K562 (cell line): Measurements from ENCODE around the gene CABYR. TPM values are rescaled to one million over a fixed set of nuclear protein-coding genes. Genes with fewer than 3 reads are reported as not detected.

ENCODE experiments used
- polyA plus RNA-seq, 8 experiments: library from polyadenylated mRNA; depleted of rRNA in 4 of 8; stranded (reverse) in 5 of 8; unstranded in 3 of 8; fragments of >200 nt; fragmentation: Nextera tagmentation in 2 of 8; fragmentation: Illumina TruSeq in 1 of 8; extraction: Ambion mirVana in 2 of 8; extraction: Trizol in 1 of 8; gene quantifications; 2 replicates each; pipeline versions ENCODE4 v1.2.1 to v1.2.3, GENCODE V29; 2011 to 2014; ENCODE audit warnings: inconsistent platforms in 1 of 8, missing spikeins in 1 of 8
- total RNA-seq, 7 experiments: library from RNA; depleted of rRNA in 6 of 7; stranded (reverse); fragments of >200 nt in 6 of 7; fragmentation: Illumina TruSeq in 2 of 7; extraction: Trizol in 2 of 7; gene quantifications; 2 replicates each; pipeline versions ENCODE4 v1.2.1 to v1.2.3, GENCODE V29; 2011 to 2021; ENCODE audit warnings: low replicate concordance in 1 of 7
- TF ChIP-seq, protein P1 (sequence below): fragments of 200-600 bp; sonication (generic); IDR thresholded peaks from one replicate; pipeline ENCODE4 v1.6.1; 2012; ENCODE audit warnings: mild to moderate bottlenecking, low read depth, low read length, inconsistent platforms

The CABYR gene
- total and polyA plus RNA-seq, 9 of the 15 experiments (the other 6 are each of a cell fraction or from before 2014, with no cell fraction given), result not detected

DNA sequence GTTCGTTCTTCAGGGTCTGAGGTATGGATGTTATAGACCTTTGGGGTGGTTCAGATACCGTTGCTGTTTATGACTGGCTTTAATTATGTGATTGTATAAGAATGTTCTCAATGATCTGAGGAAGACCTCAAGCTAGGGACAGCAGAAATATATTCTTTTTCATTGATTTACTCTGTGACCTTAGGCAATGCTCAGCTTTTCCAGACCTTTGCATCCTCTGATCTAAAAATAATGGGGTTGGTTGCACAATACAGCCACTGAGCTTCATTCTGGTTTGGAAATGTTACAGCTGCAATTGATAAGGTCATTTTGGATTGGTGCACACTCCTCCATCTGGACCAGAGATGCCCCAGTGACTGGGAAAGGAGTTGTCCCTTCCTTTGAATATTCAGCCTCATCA is 17.2 kb upstream of the CABYR start (continued):
- TF ChIP-seq, protein P1, sequence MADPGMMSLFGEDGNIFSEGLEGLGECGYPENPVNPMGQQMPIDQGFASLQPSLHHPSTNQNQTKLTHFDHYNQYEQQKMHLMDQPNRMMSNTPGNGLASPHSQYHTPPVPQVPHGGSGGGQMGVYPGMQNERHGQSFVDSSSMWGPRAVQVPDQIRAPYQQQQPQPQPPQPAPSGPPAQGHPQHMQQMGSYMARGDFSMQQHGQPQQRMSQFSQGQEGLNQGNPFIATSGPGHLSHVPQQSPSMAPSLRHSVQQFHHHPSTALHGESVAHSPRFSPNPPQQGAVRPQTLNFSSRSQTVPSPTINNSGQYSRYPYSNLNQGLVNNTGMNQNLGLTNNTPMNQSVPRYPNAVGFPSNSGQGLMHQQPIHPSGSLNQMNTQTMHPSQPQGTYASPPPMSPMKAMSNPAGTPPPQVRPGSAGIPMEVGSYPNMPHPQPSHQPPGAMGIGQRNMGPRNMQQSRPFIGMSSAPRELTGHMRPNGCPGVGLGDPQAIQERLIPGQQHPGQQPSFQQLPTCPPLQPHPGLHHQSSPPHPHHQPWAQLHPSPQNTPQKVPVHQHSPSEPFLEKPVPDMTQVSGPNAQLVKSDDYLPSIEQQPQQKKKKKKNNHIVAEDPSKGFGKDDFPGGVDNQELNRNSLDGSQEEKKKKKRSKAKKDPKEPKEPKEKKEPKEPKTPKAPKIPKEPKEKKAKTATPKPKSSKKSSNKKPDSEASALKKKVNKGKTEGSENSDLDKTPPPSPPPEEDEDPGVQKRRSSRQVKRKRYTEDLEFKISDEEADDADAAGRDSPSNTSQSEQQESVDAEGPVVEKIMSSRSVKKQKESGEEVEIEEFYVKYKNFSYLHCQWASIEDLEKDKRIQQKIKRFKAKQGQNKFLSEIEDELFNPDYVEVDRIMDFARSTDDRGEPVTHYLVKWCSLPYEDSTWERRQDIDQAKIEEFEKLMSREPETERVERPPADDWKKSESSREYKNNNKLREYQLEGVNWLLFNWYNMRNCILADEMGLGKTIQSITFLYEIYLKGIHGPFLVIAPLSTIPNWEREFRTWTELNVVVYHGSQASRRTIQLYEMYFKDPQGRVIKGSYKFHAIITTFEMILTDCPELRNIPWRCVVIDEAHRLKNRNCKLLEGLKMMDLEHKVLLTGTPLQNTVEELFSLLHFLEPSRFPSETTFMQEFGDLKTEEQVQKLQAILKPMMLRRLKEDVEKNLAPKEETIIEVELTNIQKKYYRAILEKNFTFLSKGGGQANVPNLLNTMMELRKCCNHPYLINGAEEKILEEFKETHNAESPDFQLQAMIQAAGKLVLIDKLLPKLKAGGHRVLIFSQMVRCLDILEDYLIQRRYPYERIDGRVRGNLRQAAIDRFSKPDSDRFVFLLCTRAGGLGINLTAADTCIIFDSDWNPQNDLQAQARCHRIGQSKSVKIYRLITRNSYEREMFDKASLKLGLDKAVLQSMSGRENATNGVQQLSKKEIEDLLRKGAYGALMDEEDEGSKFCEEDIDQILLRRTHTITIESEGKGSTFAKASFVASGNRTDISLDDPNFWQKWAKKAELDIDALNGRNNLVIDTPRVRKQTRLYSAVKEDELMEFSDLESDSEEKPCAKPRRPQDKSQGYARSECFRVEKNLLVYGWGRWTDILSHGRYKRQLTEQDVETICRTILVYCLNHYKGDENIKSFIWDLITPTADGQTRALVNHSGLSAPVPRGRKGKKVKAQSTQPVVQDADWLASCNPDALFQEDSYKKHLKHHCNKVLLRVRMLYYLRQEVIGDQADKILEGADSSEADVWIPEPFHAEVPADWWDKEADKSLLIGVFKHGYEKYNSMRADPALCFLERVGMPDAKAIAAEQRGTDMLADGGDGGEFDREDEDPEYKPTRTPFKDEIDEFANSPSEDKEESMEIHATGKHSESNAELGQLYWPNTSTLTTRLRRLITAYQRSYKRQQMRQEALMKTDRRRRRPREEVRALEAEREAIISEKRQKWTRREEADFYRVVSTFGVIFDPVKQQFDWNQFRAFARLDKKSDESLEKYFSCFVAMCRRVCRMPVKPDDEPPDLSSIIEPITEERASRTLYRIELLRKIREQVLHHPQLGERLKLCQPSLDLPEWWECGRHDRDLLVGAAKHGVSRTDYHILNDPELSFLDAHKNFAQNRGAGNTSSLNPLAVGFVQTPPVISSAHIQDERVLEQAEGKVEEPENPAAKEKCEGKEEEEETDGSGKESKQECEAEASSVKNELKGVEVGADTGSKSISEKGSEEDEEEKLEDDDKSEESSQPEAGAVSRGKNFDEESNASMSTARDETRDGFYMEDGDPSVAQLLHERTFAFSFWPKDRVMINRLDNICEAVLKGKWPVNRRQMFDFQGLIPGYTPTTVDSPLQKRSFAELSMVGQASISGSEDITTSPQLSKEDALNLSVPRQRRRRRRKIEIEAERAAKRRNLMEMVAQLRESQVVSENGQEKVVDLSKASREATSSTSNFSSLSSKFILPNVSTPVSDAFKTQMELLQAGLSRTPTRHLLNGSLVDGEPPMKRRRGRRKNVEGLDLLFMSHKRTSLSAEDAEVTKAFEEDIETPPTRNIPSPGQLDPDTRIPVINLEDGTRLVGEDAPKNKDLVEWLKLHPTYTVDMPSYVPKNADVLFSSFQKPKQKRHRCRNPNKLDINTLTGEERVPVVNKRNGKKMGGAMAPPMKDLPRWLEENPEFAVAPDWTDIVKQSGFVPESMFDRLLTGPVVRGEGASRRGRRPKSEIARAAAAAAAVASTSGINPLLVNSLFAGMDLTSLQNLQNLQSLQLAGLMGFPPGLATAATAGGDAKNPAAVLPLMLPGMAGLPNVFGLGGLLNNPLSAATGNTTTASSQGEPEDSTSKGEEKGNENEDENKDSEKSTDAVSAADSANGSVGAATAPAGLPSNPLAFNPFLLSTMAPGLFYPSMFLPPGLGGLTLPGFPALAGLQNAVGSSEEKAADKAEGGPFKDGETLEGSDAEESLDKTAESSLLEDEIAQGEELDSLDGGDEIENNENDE, result no peak
